Activated T-helper 1 cell treated with anti-CD3 and anti-CD28 coated beads, Interleukin-2, amount 50 U/mL, for 16 hours (primary cell): Measurements from ENCODE around the gene ORAI3.
A peak's percentile ranks its signal among the peaks of the same experiment; 100 is the strongest.
"Not testable (repeated sequence)": the region's sequence is repeated elsewhere in the genome, so short reads cannot be mapped to it uniquely, and the experiment has no call there.

ENCODE experiments used
- DNase-seq, 2 donors: peaks; one replicate each; pipeline ENCODE4 v3.0.0-alpha.2; 2020; ENCODE audit warnings: low read depth in 1 of 2, low spot score in 1 of 2

Gene ORAI3

DNA sequence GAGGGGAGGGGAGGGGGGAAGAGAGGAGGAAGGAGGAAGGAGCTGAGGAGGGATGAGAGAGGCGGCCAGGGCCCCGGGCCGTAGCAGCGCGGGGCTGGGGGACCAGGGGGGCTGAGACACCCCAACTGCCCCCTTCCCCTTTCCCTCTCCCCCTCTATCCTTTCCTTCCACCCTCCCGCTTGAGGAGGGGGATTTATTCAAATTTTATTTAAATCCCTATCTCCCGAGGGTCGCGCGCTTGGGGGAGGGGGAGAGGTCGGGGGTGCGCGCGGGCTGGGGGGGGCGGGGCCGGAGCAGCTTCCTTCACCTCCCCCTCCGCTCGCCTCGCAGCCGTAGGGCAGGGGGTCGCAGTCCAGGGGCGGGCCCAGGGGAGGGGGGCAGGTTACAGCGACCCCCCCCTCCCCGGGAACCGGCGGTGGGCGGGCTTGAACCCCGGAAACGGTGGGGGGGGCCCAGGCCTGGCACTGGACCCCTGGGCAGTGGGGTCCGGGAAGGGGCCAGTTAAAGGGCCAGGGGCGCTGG is 25.3 kb upstream of the ORAI3 start, which contains the start of gene FBXL19:
Gene FBXL19 (plus strand): TSS at position 19 of the 522 bp plus-strand sequence. CDS start 2,183 bp downstream, outside the sequence.
- DNase-seq = no peak

DNA sequence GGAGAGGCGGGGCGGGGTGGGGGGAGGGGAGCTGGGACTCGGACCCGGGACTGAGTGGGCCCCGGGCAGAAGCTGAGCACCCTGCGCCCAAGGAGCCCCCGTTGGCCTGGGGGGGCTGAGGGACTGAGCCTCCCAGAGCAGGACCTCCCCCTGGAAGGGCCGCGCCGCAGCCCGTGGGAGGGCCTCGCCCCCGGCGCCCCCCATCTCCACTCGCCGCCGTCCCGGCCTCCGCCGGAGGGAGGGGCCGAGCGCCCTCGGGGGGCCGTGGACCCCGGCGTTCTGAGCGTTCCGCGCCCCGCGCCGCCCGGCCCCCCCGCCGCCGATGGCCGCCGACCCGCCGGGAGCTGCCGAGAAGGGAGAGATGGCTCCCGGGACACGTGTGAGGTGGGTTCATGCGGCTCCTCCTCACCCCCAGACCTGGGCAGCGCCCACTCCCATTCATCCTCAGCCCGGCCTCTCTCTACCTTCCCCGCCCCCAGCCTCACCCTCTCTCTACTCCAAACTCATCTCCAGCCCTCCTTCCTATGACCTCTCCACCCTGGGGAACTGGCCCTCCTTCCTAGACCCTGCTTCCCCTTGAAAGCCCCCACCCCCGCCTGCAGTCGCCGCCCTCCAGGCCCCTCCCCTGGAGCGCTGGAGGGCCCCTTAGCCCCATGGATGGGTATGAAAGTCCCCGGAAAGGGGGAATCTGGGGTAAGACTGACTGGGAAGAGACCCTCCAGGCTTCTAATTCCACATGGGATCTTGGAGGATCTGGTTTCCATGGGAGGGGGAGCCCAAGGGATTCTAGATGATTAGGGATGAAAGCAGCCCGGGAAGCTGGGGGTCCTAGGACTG is 24.6 kb upstream of the ORAI3 start:
- no peak for DNase-seq

DNA sequence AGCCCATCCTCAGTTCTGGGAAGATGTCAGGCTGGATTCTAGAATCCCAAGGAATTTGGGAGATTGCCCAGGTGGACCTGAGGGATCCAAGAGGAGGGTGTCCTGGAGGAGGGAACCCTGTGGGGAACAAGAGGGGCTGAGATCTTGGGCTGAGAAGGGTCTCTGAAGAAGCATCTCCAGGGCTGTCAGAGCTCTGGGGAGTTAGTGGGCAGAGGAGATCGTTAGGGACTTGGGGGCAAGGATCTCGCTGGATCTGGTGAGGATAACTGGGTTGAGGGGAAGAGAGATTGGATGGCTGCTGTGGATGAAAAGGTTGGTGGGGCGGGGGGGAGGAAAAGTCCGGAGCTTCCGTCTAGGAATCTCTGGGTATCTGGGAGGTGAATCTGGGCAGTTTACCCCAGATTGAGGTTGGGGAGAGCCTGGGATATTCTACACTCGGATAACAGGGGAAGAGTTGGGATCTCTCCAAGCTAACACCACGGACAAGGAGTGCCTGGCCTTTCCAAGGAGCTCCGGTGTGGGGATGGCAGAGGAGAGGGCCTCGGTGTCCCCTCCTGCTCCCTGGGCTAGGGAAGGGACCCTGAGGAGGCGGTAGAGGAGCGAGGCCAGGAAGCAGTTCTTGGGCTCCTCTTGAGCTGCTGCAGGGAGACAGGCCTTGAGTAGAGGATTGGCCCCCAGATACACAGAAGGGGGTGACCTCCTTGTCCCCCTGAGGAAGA is 23.8 kb upstream of the ORAI3 start:
- no peak for DNase-seq

DNA sequence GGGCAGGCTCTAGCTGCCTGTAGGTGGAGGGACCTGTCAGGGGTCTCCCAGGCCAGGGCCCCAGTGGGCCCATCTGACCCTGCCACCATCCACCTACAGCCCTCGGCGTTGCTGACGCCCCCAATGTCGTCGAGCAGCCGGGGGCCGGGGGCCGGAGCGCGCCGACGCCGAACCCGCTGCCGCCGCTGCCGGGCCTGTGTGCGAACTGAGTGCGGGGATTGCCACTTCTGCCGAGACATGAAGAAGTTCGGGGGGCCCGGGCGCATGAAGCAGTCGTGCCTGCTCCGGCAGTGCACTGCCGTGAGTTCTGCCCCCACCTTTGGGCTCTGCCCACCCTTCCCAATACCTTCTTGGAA is 23.3 kb upstream of the ORAI3 start:
- DNase-seq = no peak

DNA sequence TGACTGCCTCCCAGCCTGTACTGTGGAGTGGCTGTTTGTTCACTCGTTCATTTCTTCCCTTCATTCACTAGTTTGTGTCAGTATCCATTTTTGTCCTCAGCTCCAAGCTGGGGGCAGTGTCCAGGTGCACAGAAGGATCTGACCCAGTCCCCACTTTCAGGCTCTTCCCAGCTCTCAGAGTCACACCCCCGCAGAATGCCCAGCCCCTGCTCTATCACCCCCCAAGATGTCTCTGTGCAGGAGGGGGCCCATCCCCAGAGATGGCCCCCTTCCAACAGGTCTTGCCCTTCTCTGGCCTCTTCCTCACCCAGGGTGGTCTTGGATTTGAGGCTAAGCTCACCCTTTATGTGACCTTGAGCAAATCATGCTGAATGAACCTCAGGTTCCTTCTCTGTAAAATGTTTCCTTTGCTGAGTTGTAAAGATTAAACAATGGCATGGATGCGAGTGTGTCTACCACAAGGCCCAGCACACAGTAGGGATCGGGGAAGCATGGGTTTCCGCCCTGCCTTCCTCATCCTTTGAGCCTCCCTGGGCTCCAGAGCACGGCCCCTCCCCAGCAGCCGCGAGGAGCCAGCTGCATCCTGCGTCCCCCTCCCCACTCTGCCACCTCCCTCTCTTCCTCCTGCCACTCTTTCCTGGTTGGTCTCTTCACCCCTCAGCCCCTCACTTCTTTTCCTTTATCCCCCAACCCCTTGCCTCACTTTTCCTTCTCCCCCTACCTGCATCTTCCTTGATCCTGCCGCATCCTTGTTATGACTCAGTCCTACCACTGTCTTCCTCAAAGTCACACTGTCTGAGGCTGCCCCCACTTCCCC is 22.7 kb upstream of the ORAI3 start:
- DNase-seq = no peak

DNA sequence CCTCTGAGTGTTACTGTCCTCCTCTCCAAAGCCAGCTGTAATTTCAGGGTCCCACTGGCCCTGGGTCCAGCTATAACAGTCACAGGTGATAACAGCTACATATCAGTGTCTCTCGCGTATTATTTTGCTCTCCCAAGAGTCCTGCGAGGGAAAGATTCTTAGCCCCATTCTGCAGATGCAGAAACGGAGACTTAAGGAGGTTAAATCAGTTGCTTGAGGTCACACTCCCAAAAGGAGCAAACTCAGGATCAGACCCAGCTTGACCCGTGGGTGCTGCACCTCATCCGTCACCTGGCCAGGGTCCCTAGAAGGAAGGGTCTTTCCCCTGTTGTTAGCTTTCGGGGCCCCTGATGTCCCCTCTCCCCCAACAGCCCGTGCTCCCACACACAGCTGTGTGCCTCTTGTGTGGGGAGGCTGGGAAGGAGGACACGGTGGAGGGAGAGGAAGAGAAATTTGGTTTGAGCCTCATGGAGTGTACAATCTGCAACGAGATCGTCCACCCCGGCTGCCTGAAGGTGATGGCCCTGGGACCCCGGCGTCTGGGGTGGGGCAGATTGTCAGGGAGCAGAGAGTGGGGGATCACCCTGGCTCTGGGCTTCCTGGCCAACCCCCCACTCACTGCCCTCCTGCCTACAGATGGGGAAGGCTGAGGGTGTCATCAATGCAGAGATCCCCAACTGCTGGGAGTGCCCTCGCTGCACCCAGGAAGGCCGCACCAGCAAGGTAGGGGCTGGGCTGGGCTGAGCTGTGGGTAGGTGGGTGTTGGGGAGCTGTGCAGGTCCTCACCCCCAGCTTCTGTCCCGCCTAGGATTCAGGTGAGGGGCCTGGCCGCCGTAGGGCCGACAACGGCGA is 21.7 kb upstream of the ORAI3 start:
- no peak for DNase-seq

DNA sequence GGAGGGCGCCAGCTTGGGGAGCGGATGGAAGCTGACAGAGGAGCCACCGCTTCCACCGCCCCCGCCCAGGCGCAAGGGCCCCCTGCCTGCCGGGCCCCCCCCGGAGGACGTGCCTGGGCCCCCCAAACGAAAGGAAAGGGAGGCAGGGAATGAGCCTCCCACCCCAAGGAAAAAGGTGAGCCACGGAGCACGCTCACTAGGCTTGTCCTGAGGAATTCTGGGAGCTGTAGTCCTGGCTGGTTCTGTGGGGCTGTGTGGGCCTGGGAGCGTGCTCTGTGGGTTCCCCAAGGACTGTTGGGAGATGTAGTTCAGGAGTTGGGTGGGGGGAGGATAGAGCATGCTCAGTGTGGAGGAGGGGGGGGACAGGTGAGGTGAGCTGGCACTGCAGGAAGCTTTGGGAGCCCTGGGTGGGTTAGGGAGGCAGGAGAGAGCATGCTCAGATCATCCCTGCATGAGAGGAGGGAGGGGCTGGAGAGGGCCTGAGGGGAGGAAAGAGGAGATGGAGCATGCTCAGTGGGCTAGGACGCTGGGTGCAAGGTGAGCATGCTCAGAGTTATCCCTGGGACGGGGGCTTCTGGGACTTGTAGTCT is 21.0 kb upstream of the ORAI3 start:
- no peak for DNase-seq

DNA sequence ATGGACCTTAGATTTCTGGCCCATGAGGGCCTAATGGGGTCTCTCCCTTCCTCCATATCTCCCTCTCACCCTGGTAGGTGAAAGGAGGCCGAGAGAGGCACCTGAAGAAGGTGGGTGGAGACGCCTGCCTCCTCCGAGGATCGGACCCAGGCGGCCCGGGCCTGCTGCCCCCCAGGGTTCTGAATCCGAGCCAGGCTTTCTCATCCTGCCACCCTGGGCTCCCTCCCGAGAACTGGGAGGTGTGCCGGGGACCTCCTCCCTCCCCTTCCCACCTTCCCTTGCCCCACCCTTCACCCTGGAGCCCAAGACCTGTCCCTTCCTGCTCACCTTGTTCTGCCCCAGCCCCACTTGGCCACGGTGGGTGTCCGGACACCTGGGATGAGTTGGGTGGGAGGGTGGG is 20.5 kb upstream of the ORAI3 start:
- no peak for DNase-seq

DNA sequence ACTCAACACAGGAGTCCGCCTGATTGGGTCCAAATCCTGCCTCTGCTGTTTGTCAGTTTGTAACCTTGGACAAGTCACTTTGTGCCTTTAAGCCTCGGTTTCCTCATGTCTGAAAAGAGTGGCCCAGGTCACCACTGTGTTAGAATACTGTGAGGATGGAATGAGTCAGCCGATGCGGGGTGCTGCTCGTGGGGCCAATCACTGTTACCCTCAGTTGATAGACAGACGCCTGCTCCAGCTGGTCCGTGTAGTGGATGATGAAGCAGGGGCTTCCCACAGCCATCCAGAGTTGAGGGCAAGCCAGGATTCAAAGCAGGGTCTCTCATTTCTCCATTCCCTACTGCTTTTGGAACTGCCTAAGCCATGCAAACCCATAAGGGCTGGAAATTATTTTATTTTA is 19.7 kb upstream of the ORAI3 start:
- no peak for DNase-seq

DNA sequence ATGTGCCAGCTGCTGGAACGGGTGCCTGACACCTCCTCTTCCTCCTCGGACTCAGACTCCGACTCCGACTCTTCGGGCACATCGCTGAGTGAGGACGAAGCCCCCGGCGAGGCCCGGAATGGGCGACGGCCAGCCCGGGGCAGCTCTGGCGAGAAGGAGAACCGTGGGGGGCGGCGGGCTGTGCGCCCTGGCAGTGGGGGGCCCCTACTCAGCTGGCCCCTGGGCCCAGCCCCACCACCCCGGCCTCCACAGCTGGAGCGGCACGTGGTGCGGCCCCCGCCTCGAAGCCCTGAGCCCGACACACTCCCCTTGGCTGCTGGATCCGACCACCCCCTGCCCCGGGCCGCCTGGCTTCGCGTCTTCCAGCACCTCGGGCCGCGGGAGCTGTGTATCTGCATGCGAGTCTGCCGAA is 18.7 kb upstream of the ORAI3 start:
- DNase-seq = no peak

DNA sequence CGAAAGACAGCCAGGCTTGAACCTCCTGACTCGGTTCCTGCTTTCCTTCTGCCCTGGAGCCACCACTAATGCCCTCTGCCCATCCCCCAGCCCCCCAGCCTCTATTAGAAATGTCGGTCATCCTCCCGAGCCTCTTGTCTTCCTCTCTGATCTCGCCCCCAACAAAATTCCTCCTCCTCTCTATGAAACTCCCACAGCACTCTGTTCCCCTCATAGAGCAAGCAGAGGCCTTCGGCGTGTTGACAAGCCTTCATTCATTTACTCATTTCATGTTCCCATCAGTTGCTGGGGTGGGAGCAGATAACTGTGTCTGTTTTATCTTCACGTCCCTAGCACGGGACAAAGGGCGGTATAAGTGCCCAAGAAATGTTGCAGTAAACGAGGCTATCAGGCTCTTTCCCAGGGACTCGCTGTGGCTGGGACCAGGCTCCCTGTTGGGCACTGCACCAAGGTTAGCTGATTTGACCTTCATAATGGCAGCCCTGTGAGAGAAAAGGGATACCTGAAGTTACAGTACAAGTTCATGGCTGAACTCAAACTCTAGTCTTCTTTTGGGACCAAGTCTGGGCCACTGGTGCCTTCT is 17.7 kb upstream of the ORAI3 start:
- no peak for DNase-seq

DNA sequence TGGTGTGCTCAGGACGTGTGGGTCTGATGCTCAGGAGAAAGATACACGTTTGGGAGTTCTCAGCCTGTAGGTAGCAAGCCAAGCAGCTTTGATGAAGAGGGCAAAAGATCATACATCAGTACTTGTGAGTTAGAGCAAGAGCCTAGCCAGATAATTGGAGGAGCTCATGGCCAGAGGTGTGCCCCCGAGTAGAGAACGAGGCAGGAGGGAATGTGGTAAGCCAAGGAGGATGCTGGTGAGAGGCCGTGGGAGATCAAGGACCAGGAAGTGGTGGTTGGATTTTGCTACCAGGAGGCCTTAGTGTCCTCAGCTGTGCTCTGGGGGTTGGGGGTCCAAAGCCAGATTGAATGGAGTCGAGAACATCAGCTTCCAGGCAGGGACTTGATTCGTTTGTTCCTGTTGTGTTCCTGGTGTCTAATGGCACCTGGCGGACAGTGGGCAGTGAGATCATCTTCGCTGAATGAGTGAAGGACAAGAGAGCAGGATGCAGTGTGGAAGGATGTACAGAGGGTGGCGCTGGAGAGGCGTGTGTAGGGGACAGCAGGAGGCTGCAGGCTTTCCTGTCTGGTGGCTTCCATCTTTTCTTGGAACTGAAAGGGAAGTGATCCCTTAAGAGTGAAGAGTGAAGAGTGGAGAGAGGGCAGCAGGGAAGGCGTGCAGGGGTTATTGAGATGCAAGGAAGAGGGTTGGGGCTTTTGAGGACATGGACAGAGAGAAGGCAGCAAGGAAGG is 13.9 kb upstream of the ORAI3 start:
- no peak for DNase-seq

DNA sequence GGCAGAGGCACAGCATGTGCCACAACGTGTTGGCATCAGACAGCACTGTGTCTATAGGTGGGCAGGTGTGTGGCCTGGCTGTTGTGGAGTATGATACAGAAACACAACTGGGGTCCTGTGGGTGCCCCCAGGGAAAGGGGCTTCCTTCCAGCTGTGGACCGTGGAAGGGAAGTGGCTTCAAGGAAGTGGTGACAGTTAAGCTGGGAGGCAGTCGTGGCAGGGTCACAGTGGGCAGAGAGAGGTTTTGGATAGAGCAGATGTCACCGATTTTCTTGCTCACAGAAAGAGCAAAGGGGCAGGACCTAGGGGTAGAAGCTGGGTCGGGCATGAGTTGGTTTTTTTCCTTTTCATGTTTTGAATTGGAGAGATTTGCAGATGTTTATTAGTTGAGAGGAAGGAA is 11.2 kb upstream of the ORAI3 start:
- DNase-seq = no peak

DNA sequence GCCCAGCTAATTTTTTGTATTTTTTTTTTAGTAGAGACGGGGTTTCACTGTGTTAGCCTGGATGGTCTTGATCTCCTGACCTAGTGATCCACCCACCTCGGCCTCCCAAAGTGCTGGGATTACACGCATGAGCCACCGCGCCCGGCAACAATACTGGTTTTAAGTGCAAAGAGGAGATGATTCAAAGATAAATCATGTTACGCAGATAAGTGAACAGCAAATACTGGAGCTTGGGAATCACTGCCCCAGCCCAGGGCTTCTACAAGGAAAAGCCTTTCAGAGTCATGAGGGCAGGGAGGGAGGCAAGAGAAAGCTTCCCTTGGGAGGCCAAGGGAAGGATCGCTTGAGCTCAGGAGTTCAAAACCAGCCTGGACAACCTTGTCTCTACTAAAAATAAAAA is 9.3 kb upstream of the ORAI3 start:
- not testable (repeated sequence) for DNase-seq

DNA sequence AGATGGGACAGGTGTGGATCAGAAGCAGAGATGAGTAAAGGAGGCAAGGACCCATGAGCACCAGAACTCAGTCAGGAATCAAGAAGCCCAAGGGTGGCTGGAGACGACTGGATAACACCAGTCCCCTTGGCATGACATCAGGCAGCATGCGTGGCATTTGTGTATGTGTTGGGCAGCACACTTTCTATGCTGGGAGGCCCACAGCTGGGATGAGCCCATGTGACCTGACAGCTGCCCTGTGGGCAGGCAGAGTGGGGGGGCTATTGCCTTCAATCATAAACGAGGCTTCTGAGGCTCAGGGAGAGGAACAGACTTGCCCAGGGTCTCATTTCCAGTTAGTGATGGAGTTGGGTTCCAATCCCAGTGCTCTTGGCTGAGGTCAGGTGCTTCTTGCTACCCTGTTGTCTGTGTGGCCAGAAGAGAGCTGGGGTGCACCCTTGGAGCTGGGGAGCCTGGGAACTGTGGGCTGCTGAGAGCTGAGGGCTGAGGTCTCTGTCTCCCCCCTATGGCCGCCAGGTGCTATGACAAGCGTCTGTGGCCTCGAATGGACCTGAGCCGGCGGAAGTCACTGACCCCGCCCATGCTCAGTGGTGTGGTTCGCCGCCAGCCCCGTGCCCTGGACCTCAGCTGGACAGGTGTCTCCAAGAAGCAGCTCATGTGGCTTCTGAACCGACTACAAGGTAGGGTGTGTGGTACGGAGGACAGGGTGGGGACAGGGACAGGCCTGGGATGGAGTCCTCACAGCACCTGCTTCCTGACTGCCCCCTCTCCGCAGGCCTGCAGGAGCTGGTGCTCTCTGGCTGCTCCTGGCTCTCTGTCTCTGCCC is 7.1 kb upstream of the ORAI3 start:
- DNase-seq = peak in 1 of 2 donors; percentile 51

DNA sequence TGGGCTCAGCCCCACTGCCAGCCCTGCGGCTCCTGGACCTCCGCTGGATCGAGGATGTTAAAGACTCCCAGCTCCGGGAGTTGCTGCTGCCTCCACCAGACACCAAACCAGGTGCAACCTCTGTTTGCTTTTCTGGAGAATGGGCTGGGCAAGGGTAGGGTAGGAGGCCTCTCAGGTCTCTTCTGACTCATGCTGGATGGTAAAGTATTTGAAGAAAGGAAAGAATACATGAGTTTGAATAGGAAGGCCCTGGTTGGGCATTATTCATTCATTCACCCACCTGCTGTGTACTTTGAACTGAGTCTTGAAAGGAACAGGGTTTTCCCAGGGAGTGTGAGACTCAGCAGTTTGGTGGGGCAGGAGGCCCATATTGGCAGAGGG is 6.5 kb upstream of the ORAI3 start:
- no peak for DNase-seq

DNA sequence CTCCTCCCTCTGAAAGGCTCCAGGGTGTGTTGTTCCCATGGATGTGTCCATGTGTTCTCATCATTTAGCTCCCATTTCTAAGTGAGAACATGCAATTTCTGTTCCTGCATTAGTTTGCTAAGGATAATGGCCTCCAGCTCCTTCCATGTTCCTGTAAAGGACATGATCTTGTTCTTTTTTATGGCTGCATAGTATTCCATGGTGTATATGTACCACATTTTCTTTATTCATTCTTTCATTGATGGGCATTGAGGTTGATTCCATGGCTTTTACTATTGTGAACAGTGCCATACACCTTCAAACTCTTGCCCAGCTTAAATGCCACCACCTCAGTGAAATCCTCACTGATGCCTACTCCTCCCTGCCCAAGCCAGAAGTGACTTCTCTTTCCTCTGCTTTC is 4.5 kb upstream of the ORAI3 start:
- DNase-seq = no peak
